Fibroblast of upper back skin (primary cell): ENCODE measurements around the gene TPP2.

Experiments used
- DNase-seq: peaks from one replicate; pipeline ENCODE4 v3.0.0-alpha.2; 2013

The TPP2 gene

GRCh38 chr13:102597029-102597961 is 509 bp downstream of the TPP2 start:
- peak; percentile 9 for DNase-seq

- no peak for DNase-seq
Measured at GRCh38 chr13:102598061-102598460, 1.3 kb downstream of the TPP2 start.

DNA sequence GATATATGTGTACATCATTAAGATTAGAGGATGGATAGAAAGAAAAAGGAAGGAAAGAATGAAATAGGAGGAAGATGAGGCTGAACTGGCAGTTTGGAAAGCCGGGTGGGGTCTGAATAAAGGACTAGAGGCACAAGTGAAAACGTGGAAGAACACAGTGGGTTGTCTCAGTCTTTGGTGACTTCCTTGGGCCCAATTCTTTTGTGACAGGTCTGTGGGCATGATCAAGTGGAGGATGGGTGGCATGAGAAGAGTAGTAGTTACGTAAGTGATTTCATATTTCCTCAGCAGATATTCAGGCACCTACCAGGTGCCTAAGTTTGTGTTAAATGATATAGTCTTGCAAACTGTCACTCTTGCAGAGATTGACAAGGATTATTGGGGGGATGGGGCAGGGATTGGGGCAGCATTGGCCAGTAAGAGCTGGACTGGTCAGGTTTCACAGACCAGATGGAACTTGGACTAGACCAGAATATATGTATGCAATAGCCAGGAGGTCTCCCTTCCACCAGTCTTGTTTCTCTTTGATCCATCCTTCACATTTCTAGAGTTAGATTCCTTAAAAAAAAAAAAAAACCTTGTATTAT is 2.7 kb downstream of the TPP2 start:
- no peak for DNase-seq

- no peak for DNase-seq
Measured at GRCh38 chr13:102606537-102607309, 9.9 kb downstream of the TPP2 start.

GRCh38 chr13:102608974-102609373 is 12.2 kb downstream of the TPP2 start:
- no peak for DNase-seq

GRCh38 chr13:102609696-102610095 is 12.9 kb downstream of the TPP2 start:
- DNase-seq, result no peak

DNA sequence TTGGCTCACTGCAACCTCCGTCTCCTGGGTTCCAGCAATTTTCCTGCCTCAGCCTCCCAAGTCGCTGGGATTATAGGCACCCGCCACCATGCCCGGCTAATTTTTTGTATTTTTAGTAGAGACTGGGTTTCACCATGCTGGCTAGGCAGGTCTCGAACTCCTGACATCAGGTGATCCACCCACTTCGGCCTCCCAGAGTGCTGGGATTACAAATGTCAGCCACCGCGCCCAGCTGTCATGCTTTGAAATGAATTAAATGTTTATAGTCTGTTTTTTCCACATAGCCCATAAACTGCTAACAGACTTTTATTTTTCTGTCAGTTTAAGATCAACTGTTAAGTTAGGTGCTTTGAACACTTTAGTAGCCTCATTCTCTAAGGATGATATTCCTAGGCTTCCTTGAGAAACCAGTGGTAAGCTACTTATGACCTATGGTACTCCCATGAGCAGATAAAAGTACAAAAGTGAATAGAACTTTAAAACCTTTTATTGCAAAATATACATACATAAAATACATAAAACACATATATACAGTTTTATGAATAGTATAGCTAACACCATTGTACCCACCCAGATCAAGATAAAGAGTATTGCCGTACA is 13.6 kb downstream of the TPP2 start:
- DNase-seq, result no peak

GRCh38 chr13:102617697-102618350 is 21.0 kb downstream of the TPP2 start:
- no peak for DNase-seq

DNA sequence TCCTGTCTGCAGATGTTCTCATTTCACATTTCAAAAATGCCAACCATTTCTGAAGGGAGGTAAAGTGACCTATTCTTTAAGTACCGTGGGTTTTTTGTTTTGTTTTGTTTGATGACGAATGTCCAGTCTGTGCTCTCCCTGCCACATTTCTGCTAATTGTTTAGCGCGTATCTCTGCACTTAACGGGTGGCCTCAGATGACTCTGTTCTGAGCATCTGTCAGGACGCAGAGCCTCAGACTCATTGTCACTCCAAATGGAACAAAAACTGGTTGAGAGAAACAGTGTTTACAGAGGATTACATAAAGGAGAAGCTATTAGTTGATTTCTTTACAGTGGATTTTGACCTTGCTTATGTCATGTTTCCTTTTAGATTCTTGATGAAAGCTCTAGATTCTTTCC is 23.7 kb downstream of the TPP2 start:
- no peak for DNase-seq

GRCh38 chr13:102626928-102627327 is 30.1 kb downstream of the TPP2 start:
- no peak for DNase-seq

DNA sequence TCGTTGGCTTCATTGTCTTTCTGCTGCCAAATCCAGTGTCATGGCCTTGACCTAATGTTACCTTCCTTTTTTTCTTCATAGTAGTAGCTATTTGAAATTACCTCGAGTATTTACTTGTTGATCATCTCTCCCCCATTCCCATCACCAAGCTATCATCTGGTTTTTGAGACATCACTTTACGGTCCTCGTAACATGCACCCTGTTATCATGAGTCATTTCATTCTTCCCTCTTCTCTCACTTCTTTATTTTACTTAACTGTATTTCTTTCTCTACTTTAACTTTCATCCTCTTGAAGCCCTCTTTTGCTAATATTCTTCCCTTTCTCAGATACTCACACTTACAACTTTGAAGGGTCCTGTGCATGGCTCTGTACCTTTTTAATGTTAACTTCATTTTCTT is 31.8 kb downstream of the TPP2 start:
- DNase-seq, result no peak

GRCh38 chr13:102631198-102631597 is 34.4 kb downstream of the TPP2 start:
- DNase-seq, result no peak

DNA sequence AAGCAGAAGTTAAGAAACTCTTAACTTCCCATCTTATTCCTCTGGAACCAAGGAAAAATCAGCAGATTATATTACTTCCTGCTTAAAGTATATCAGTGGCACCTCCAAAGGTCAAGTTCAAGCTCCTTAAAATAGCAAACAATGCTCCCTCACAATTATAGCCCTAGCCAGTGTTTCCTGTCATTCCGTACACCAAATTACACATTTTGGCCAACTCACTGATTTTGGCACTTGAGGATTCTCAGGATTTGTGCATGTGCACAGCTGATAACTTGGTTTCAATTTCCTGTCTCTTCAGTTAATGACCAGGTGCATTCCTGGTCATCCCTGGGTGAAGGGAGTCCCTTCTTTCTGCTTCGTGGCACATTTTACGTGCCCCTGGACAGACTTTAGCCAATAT is 42.0 kb downstream of the TPP2 start:
- DNase-seq, result no peak

DNA sequence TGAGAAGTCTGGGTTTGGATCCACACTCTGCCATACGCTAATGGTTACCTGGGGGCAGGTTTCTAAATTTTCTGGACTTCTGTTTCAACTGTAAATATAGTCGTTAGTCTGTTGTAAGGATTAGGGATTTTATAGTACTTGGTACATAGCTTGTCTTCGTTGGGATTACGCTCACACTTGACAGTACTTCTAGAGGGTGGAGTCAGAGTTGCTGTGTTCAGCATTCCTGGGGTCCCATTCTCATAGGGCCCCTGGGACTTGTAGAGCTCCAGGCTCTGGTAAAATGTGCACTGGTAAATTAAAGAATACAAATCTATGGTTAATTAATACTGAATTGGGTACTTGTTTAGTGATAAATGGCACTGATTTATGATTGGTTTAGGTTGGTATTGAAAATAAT is 45.2 kb downstream of the TPP2 start:
- no peak for DNase-seq

GRCh38 chr13:102642475-102642874 is 45.7 kb downstream of the TPP2 start:
- DNase-seq, result no peak

GRCh38 chr13:102643656-102644055 is 46.9 kb downstream of the TPP2 start:
- no peak for DNase-seq

- DNase-seq, result no peak
Measured at GRCh38 chr13:102645701-102646100, 48.9 kb downstream of the TPP2 start.

GRCh38 chr13:102648046-102648445 is 51.3 kb downstream of the TPP2 start:
- no peak for DNase-seq

DNA sequence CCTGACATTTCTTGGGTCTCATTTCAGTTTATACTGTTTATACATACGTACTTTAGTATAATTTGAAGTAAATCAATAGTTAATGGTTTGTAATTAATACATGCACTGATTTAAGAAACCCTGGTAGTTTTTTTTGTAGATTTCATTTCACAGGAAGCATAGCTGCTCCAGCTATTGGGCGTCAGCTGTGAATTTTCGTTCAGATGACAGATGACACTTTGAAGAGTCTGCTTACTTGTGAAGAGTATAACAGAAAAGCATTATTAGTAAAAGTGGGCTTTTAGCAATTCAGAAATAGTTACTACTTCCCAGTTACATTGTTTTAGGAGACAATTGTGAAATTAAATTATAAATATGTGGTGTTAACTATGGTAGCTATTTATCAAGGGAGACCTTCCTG is 53.7 kb downstream of the TPP2 start:
- DNase-seq, result no peak

DNA sequence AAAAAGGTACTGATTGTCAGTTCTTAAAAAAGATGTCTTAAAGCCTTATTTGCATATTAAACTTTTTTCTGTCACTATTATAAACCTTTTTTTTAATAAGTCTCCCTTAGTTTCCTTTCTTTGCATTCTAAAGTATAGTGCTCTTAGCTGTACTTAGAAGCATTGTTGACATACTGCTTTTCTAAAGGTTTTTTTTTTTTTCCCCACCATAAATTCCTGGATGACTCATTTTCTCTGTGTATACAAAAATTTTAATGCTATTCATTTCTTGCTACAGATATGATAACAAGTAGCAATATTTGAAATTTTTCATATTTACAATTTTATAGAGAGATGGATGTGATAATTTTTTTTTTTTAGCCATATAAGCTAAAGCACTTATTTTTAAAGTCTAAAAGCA is 54.6 kb downstream of the TPP2 start:
- DNase-seq, result peak; percentile 41

DNA sequence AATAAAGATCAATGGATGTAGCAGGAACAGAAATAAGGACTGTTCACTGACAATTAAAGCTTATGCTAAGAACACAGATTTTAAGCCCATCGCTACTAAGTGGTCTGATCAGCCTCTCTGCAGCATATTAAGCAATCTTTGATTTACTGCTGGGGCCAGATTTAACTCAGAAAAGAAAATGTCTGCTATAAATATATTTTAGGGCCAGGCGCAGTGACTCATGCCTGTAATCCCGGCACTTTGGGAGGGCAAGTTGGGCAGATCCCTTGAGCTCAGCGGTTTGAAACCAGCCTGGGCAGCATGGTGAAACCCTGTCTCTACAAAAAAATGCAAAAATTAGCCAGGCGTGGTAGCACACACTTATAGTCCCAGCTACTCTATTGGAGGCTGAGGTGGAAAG is 55.1 kb downstream of the TPP2 start:
- peak; percentile 42 for DNase-seq

GRCh38 chr13:102654756-102655155 is 58.0 kb downstream of the TPP2 start:
- no peak for DNase-seq

DNA sequence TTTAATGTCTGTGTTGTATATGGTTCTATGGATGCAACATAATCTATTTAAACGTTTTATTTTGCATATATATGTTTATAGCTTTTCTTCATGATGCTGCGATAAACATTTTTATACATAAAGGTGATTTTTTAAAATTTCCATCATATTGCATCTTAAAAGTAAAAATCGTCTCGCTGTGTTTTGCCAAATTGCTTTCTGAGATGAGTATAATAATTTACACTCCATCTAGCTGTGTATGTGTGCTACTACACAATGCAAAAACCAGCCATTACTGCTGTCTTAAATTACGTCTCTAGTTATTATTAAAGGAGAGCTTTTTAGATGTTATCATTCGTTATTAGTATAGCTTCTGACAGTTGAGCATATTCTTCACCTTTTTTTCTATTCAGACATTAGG is 60.8 kb downstream of the TPP2 start:
- no peak for DNase-seq
